Caki2 (cell line): ENCODE results near the gene CLEC11A. TPM values are rescaled to one million over a fixed set of nuclear protein-coding genes. Genes with fewer than 3 reads are reported as not detected.
"Not testable (repeated sequence)": the region's sequence is repeated elsewhere in the genome, so short reads cannot be mapped to it uniquely, and the experiment has no call there.

Experiments used
- DNase-seq: peaks from one replicate; pipeline ENCODE4 v3.0.0-alpha.2; 2015; ENCODE audit warnings: low read depth
- in situ Hi-C: cut with HindIII; loops from 2 replicates; pipeline ENCODE4 v1.10.0; 2016; ENCODE audit warnings: low sequenced_read_pairs, low pct_unique_long_range_greater_than_20kb, mixed read lengths
- total RNA-seq: library from RNA; depleted of rRNA; stranded (reverse); fragments of >200 nt; shearing (Covaris generic); gene quantifications from 2 replicates; pipeline ENCODE4 v1.2.3, GENCODE V29; 2014; ENCODE audit warnings: low replicate concordance; rRNA removed

CLEC11A gene
- total RNA-seq, 1 experiment from 2014 or later, result 6.1 TPM

GRCh38 chr19:50772912-50773311, 49.7 kb downstream of the CLEC11A start:
- DNase-seq, in situ Hi-C loops: not testable (repeated sequence)

DNA sequence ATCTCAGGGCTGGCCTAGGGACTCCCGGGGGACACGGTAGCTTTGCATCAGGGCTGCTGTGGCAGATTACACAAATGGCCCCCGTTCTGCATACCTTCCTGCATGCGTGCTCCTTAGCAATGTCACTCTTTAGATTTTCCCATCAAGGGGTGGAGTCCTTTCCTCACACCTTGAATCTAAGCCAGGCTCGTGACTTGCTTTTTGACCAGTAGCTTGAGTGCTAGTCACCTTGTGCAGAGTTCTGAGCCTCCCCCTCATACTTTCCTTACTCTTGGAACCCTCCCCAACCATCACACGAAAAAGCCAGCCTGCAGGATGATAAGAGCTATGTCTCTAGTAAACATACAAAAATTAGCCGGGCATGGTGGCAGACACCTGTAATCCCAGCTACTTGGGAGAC, 50.3 kb downstream of the CLEC11A start:
- DNase-seq, in situ Hi-C loops: not testable (repeated sequence)

Other genes starting within 250 kb of the CLEC11A start
- 152 and 192 TPM in 2 replicates for gene EMC10, start 246.9 kb upstream of the CLEC11A start, total RNA-seq
- gene GARIN5A, start 246.5 kb upstream of the CLEC11A start, total RNA-seq, result 0.43 TPM in 1 of 2 replicates, not detected in the other
- 34.4 and 59.0 TPM in 2 replicates for gene JOSD2, start 212.2 kb upstream of the CLEC11A start, total RNA-seq
- gene ASPDH, start 209.5 kb upstream of the CLEC11A start, total RNA-seq, result not detected in 2 replicates
- gene LRRC4B, start 154.9 kb upstream of the CLEC11A start, total RNA-seq, result 5.0 and 8.7 TPM in 2 replicates
- 0.14 and 0.26 TPM in 2 replicates for gene SYT3, start 83.5 kb upstream of the CLEC11A start, total RNA-seq
- gene C19orf81, start 73.9 kb upstream of the CLEC11A start, total RNA-seq, result 13.5 and 20.4 TPM in 2 replicates
- gene SHANK1, start 3.6 kb upstream of the CLEC11A start, total RNA-seq, result not detected in 2 replicates
- not detected in 2 replicates for gene GPR32, start 47.1 kb downstream of the CLEC11A start, total RNA-seq
- gene ACP4, start 67.1 kb downstream of the CLEC11A start, total RNA-seq, result not detected in 2 replicates
- not detected in 2 replicates for gene KLK1, start 100.4 kb downstream of the CLEC11A start, total RNA-seq
- gene KLK15, start 110.2 kb downstream of the CLEC11A start, total RNA-seq, result not detected in 2 replicates
- gene KLK3, start 131.6 kb downstream of the CLEC11A start, total RNA-seq, result not detected in 2 replicates
- not detected in 2 replicates for gene KLK2, start 150.1 kb downstream of the CLEC11A start, total RNA-seq
- gene KLK4, start 188.0 kb downstream of the CLEC11A start, total RNA-seq, result not detected in 2 replicates
- not detected in 2 replicates for gene KLK5, start 229.7 kb downstream of the CLEC11A start, total RNA-seq
- gene KLK6, start 246.2 kb downstream of the CLEC11A start, total RNA-seq, result not detected in 2 replicates